ENCODE measurements around the gene ZBTB8A.
A peak's percentile ranks its signal among the peaks of the same experiment; 100 is the strongest.
"Not testable (repeated sequence)": the region's sequence is repeated elsewhere in the genome, so short reads cannot be mapped to it uniquely, and the experiment has no call there.

The ZBTB8A gene

GRCh38 chr1:32619701-32620485 is 80.7 kb downstream of the ZBTB8A start:
- no peak for DNase-seq (ENCODE audit: low read depth in 2 of 2)

- no peak for DNase-seq (ENCODE audit: low read depth in 2 of 2)
Observed at GRCh38 chr1:32622205-32622604, 83.0 kb downstream of the ZBTB8A start.

- DNase-seq (ENCODE audit: low read depth in 2 of 2), result no peak
Observed at GRCh38 chr1:32622806-32623681, 83.8 kb downstream of the ZBTB8A start.

GRCh38 chr1:32623775-32624174 is 84.5 kb downstream of the ZBTB8A start:
- DNase-seq (ENCODE audit: low read depth in 2 of 2), result peak in 1 of 2 donors; percentile 28

DNA sequence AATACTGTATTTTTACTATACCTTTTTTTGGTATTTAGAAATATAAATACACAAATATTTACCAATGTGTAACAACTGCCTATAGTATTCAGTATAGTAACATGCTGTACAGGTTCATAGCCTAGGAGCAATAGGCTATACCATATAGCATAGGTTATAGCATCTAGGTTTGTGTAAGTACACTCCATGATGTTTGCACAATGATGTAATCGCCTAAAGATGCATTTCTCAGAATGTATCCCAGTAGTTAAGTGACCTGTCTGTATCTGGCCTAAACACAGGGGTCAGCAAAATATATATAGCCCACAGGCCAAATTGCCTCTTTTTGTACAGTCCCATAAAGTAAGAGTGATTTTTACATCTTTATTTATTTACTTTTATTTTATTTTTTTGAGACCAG is 86.9 kb downstream of the ZBTB8A start:
- no peak for DNase-seq (ENCODE audit: low read depth in 2 of 2)

DNA sequence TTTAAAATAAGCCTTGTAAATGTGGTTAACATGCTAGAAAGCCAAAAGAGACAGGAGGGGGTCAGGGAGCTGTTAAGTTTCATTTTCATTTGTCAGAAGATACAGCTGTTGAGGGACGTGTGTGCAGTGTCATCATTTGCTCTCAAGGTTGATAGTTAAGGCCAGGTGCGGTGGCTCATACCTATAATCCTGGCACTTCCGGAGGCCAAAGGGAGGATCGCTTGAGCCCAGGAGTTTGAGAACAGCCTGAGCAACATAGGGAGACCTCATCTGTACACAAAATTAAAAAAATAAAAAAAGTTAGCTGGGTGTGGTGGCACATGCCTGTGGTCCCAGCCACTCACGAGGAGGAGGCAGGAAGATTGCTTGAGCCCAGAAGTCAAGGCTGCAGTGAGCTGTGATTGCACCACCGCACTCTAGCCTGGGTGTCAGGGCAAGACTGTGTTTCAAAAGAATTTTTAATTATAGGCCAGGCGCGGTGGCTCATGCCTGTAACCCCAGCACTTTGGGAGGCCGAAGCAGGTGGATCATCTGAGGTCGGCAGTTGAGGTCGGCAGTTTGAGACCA is 88.5 kb downstream of the ZBTB8A start:
- DNase-seq (ENCODE audit: low read depth in 2 of 2), result no peak

- DNase-seq (ENCODE audit: low read depth in 2 of 2), result not testable (repeated sequence)
Observed at GRCh38 chr1:32630173-32630572, 90.9 kb downstream of the ZBTB8A start.

DNA sequence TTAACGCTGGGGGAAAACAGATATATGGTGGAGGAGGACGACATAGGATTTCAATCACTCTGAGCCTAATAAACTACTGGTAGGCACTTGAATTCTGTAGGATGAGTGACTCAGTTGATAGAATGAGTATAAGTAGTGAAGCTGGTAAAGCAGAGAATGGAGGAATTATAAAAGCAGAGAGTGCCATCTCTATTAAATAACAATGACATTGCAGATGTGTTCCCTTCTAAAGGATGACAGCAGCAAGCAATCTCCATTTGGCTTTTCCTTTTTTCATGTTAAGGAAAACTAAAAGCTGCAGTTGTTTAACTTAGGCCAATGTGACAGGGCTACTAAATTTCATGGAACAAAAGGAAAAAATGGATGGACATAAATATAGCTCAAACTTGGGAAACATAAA is 93.6 kb downstream of the ZBTB8A start:
- DNase-seq (ENCODE audit: low read depth in 2 of 2), result no peak

DNA sequence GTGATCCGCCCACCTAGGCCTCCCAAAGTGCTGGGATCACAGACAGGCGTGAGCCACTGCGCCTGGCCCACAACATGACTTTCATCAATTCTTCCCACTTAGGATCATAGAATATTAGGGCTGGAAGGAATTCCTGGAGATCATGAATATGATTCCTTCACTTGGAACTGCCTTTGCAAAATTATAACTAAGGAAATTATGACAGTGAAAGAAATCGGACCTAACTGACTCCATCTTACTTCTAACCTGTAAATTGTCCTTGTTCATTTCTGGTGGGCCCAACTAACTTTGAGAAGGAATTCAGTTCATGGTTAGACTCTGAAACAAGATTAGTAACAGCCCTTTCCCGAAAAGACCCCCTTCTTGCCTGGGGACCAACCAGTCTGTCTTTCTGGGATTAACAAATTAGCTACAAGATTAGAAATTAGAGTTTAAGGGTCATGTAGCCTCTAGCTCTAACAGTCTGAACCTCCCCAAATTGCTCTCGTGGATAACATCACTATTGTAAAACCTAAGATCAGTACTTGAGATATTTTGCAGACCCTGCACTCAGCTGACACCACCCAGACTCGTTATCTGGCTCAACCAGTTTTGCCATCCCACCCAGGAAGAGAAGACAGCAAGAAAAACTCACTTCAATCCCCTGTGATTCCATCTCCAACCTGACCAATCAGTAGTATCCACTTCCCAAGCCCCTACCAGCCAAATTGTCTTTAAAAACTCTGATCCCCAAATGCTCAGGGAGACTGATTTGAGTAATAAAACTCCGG is 96.5 kb downstream of the ZBTB8A start:
- no peak for DNase-seq (ENCODE audit: low read depth in 2 of 2)

DNA sequence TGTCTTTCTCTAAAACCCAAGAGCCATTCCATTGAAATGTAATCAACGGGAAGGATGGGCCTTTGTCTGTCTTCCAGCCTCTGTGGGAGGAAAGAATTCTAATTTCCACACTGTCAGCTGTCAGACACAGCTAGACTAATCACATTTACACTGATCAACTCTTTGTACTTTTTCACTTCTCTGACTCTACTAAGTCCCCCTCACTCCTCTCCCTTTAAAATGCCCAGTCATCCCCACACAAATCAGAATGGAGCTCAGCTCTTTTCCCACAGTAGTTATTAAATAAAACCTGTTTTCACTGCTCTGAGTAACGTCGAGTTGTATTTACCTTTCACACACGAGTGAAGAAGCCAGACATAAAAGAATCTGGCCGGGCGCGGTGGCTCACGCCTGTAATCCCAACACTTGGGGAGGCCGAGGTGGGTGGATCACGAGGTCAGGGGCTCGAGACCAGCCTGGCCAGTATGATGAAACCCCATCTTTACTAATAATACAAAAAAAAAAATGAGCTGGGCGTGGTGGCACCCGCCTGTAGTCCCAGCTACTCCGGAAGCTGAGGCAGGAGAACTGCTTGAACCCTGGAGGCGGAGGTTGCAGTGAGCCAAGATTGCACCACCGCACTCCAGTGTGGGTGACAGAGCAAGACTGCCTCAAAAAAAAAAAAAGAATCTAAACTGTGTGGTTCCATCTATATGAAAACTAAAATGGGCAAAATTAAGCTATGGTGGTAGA is 97.9 kb downstream of the ZBTB8A start:
- DNase-seq (ENCODE audit: low read depth in 2 of 2), result no peak

- DNase-seq (ENCODE audit: low read depth in 2 of 2), result no peak
Observed at GRCh38 chr1:32639489-32640075, 100.4 kb downstream of the ZBTB8A start.

GRCh38 chr1:32642292-32642827 is 103.1 kb downstream of the ZBTB8A start:
- DNase-seq (ENCODE audit: low read depth in 2 of 2), result not testable (repeated sequence)

DNA sequence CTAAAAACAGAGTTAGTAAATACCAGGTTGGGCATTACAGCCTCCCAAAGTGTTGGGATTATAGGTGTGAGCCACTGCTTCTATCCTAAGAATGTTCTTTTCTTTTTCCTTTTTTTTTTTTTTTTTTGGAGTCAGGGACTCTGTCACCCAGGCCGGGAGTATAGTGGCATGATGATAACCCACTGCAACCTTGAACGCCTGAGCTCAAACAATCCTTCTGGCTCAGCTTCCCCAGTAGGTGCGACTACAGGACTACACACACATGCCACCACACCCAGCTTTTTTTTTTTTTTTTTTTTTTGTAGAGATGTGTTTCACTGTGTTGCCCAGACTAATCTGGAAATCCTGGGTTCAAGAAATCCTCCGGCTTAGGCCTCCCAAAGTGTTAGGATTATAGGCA is 105.2 kb downstream of the ZBTB8A start:
- no peak for DNase-seq (ENCODE audit: low read depth in 2 of 2)

- DNase-seq (ENCODE audit: low read depth in 2 of 2), result no peak
Observed at GRCh38 chr1:32647308-32648134, 108.3 kb downstream of the ZBTB8A start.

- peak; percentile 66 to 77 for DNase-seq (ENCODE audit: low read depth in 2 of 2)
Observed at GRCh38 chr1:32650248-32650751, 111.1 kb downstream of the ZBTB8A start, which contains the start of gene ZBTB8OS. ZBTB8OS (minus strand) TSS chr1:32650550; CDS start chr1:32650529, 21 bp downstream.

GRCh38 chr1:32650752-32651460 is 111.7 kb downstream of the ZBTB8A start, which contains the start of gene RBBP4:
RBBP4 (plus strand) TSS chr1:32651208; CDS start chr1:32651307, 99 bp downstream.
- DNase-seq (ENCODE audit: low read depth in 2 of 2), result peak; percentile 97 to 99

DNA sequence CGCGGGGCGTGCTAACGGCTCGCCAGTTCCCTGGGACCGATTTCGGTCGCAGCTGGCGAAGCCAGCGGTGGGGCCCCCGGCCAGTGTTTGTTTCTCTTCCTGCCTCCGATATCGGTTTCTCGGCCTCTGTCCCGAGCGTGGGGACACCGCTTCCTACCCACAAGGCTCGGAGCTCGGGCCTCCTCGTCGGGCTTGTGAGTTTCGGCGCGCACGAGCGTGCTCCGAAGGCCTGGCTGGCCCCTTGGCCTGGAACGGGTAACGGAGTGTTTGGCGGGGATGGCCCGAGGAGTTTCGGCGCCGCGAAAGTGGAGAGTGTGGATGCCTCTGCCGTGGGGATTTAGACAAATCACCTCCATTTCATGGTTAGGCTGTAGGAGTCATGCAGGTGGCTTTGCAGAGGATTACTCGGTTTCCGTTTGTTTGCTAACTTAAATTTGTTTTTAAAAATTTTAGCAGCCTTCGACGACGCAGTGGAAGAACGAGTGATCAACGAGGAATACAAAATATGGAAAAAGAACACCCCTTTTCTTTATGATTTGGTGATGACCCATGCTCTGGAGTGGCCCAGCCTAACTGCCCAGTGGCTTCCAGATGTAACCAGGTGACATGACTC is 112.3 kb downstream of the ZBTB8A start:
- no peak for DNase-seq (ENCODE audit: low read depth in 2 of 2)

Data from stimulated activated CD8-positive, alpha-beta memory T cell treated with anti-CD3 and anti-CD28 coated beads, Interleukin-2, amount 100 ng/mL, for 48 hours (primary cell).